Ovary (tissue), 3 donors: ENCODE data around the gene JAK2.

ENCODE experiments used
- POLR2A ChIP-seq: fragments of 450-650 bp; IDR thresholded peaks from one replicate; pipeline ENCODE4 v1.6.1; 2017; ENCODE audit warnings: antibody characterized with exemption, mild to moderate bottlenecking, moderate library complexity
- TF ChIP-seq, protein P1 (sequence below), 3 donors: fragments of 450-650 bp in 2 of 3; fragments of 200-600 bp in 1 of 3; IDR thresholded peaks; one replicate each; pipeline versions ENCODE4 v1.5.1 to v1.8.0; 2016 to 2022; ENCODE audit warnings: antibody characterized with exemption in 3 of 3, mild to moderate bottlenecking in 1 of 3
- donor health status: DM: no; HTN: no; CAD: no.

DNA sequence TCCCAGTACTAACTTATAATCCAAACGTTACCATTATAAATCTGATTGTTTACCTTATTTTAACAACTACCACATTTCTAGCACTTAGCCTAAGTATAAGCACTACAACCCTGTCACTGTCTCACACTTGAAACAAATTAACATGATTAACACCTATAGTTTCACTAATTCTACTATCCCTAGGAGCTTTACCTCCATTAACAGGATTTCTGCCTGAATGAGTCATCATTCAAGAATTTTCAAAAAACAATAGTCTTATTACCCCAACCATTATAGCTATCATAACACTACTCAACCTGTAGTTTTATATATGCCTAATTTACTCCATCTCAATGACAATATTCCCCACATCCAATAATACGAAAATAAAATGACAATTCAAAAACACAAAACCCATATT is 110.7 kb downstream of the JAK2 start:
- TF ChIP-seq, protein P1, sequence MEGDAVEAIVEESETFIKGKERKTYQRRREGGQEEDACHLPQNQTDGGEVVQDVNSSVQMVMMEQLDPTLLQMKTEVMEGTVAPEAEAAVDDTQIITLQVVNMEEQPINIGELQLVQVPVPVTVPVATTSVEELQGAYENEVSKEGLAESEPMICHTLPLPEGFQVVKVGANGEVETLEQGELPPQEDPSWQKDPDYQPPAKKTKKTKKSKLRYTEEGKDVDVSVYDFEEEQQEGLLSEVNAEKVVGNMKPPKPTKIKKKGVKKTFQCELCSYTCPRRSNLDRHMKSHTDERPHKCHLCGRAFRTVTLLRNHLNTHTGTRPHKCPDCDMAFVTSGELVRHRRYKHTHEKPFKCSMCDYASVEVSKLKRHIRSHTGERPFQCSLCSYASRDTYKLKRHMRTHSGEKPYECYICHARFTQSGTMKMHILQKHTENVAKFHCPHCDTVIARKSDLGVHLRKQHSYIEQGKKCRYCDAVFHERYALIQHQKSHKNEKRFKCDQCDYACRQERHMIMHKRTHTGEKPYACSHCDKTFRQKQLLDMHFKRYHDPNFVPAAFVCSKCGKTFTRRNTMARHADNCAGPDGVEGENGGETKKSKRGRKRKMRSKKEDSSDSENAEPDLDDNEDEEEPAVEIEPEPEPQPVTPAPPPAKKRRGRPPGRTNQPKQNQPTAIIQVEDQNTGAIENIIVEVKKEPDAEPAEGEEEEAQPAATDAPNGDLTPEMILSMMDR (IDR thresholded peaks at IDR 0.05): no peak
- no peak for TF ChIP-seq POLR2A
